GM12872 (cell line): ENCODE data around the gene FBXL15.

Source experiments
- TF ChIP-seq, protein P1 (sequence below): IDR thresholded peaks from 3 replicates; pipeline ENCODE4 v1.5.1; 2011; ENCODE audit warnings: low read depth, mild to moderate bottlenecking, low read length, moderate library complexity; ENCODE audit not compliant: insufficient read depth

Gene FBXL15

DNA sequence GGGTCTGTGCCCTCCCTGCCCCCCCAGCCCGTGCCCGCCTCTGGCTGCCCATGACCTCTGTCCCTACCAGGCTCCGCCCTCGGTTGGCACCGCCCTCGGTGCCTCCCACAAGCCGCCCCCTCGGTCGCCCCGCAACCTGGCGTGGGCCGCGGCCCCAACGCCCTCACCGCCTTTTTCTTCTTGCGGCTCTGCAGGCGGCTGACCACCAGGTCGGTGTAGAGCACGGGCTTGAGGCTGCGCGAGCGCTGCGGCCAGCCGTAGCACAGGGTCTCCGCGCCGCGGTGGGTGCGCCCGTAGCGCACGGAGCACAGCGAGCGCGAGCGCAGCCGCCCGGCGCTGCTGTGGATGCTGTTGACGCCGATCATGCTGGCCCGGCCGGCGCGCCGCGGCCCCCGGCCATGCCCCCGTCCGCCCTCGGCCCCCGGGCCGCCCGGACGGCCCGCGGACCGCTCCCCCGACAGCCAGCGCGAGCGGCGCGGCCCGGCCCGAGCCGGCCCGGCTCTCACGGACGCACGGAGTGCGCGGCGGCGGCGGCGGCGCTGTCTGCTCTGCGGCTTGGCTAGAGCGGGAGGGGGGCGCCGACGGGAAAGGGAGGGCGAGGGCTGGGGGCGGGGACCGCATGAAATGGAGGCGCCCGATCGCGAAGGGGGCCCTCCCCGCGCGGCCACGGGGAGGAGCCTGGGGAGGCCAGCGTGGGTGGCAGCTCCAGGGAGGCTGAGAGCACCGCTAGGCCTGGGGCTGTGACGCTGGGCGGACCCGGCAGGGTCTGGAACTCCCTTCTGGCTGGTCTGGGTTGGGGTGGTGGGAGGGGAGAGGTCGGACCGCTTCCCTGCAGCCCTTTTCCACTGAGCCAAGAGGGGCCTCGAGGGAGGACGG is 11.7 kb upstream of the FBXL15 start:
- TF ChIP-seq, protein P1, sequence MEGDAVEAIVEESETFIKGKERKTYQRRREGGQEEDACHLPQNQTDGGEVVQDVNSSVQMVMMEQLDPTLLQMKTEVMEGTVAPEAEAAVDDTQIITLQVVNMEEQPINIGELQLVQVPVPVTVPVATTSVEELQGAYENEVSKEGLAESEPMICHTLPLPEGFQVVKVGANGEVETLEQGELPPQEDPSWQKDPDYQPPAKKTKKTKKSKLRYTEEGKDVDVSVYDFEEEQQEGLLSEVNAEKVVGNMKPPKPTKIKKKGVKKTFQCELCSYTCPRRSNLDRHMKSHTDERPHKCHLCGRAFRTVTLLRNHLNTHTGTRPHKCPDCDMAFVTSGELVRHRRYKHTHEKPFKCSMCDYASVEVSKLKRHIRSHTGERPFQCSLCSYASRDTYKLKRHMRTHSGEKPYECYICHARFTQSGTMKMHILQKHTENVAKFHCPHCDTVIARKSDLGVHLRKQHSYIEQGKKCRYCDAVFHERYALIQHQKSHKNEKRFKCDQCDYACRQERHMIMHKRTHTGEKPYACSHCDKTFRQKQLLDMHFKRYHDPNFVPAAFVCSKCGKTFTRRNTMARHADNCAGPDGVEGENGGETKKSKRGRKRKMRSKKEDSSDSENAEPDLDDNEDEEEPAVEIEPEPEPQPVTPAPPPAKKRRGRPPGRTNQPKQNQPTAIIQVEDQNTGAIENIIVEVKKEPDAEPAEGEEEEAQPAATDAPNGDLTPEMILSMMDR = no peak

DNA sequence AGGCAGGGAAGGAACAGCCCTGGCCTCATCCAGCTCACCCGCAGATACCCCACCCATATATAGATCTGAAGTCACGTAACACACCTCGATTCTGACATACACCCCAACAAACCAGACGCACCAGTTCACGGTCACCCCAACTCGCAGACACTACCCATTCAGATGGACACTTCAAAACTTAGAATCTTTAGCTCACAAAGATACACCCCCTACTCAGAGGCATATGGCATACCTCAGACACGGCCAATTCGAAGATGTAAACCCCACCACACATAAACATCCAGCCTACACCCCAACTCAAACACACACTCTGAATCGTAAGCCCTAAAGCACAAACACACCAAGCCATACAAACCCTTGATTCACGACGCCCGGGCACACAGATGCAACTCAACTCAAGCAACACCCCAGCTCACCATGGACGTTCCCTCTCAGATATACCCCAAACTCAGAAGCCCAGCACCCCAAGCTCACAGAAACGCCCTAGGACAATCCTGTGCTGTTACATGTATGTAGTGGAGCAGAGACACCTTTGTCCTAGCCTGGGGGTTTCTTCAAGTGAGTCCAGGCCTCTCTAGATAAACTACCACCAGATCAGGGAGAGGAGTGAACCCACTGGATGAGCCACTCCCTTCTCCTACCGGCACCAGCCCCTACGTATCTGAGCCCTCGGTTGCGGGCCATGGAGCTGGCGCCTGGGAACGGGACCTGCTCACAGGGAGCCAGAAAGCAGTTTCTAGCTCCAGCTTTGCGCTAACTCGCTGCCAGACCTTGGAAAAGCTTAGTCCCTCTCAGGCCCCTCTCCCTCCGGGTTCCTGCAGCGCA is 10.8 kb upstream of the FBXL15 start:
- TF ChIP-seq, protein P1 = no peak

DNA sequence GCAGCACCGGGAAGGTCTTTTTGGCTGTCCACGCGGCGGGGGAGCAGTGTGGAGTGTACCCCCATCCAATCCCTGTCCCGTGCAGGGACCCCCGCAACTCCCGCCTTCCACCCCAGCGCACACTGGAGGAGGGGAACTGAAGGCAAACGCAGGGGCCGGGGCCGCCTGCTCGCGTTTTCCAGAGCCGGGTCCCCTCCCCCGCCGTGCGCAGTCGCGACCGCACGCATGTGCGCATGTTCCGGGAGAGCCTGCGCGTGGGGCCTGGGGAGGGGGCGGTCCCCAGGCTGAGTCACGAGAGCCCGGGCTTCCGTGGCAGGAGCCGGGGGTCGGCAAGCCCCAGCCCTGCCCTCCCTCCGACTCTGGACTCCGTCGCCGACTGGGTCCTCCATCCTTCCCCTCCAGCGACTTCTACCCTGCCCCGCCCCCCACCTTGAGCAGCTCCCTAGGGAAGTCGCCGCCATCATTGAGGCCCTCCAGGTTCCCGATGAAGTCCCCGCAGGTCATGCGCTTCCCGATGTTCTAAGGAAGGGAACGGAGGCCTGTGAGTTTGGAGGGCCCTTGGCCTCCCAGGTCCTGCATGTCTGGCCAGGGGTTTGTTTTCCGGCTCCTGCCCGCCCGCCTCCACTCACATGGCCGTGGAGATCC is 10.1 kb upstream of the FBXL15 start:
- TF ChIP-seq, protein P1 = no peak

DNA sequence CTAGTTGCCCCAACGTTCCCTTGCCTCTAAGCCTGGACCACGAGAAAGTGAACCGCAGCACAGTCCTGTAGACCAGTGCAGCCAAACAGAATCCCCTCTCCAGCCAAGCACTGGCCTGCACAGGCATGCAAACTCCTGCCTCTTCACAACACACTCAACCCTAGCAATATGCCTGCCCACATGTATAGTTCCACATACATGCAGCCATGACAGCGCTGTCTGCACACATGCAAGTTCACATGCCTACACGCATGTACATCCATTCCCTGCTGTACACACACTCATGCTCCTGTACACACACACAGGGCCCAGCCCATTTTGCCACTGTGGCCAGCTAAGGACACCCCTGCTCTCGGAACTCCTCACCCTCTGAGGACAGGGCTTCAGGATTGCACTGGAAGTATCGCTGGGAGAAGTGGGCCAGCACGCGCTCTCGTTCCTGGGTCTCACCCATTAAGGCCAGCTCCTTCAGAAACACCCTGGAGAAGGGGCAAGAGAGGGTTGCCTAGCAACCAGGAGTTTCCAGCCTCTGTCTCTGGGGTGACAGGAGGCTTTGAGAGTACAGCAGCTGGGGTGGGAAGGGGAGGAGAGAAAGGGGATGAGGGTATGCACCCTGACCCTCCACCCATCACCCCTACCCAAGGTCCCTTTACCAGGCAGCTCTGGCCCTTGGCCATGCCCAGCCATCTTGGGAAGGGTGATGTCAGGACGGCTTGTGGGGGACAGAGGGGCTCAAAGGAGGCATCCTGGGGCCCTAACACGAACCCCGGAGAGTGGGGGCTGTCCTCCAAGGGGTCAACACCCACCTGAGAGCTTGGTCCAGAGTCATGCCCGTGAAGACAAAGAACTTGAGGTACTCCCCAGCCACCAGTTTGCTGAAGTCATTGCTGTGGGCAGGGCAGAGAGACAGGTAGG is 9.0 kb upstream of the FBXL15 start:
- TF ChIP-seq, protein P1 = no peak

DNA sequence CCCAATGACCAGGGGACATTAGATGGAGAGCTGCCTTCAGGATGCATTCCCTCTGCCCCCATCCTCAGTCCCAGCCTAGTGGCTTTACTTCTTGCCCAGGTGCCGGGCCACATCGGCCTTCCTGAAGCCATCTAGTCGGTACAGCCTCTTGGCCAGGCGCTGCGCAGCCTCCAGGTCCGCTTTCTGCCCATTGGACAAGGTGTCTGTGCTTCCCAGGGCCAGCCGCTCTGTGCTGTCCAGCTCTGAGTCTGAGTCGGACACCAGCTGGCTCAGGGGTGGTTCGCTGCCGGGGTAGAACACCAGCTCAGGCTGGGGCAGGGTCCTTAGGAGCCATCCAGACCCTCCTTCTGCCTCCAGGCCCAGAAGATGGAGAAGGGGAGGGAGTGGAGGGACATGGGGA is 8.3 kb upstream of the FBXL15 start:
- TF ChIP-seq, protein P1 = no peak

GRCh38 chr10:102413053-102413705 is 7.5 kb upstream of the FBXL15 start:
- TF ChIP-seq, protein P1 = no peak
